ENCODE measurements around the gene SEMA3D.

- TF ChIP-seq ELF1 (IDR thresholded peaks at IDR 0.05; ENCODE audit: borderline replicate concordance, low read depth) (no peak), POLR2AphosphoS5 (IDR thresholded peaks at IDR 0.05; ENCODE audit: low read depth, low read length) (no peak), SIN3A (IDR thresholded peaks at IDR 0.05; ENCODE audit: low read depth) (no peak), CTCF (IDR thresholded peaks at IDR 0.05 in 2 of 3, conservative IDR thresholded peaks at IDR 0.05 in 1 of 3; ENCODE audit: borderline replicate concordance in 1 of 3, insufficient read depth in 1 of 3, low read depth in 2 of 3, low read length in 2 of 3) (no peak), RAD21 (IDR thresholded peaks at IDR 0.05; ENCODE audit: low read depth) (no peak), EZH2 (IDR thresholded peaks at IDR 0.05) (no peak), TCF7L2 (IDR thresholded peaks at IDR 0.05; ENCODE audit: borderline replicate concordance, extremely low read depth, insufficient read depth, insufficient read length) (no peak), ZBTB33 (IDR thresholded peaks at IDR 0.05; ENCODE audit: extremely low read depth, insufficient replicate concordance, low read length) (no peak), EZH2phosphoT487 (IDR thresholded peaks at IDR 0.05; ENCODE audit: borderline replicate concordance) (no peak)
Observed at GRCh38 chr7:85075864-85076263, 111.0 kb downstream of the SEMA3D start.
